VCaP (cell line): Measurements from ENCODE around the gene CRYBG2.

Experiments
- H3K27ac ChIP-seq: fragments of 450-650 bp; 2 replicates; pipeline ENCODE4 v1.5.1; 2017
- TF ChIP-seq, protein P1 (sequence below): fragments of 450-650 bp; conservative IDR thresholded peaks from 2 replicates; pipeline ENCODE4 v1.5.1; 2017; ENCODE audit warnings: mild to moderate bottlenecking, moderate library complexity

CRYBG2 gene, protein sequence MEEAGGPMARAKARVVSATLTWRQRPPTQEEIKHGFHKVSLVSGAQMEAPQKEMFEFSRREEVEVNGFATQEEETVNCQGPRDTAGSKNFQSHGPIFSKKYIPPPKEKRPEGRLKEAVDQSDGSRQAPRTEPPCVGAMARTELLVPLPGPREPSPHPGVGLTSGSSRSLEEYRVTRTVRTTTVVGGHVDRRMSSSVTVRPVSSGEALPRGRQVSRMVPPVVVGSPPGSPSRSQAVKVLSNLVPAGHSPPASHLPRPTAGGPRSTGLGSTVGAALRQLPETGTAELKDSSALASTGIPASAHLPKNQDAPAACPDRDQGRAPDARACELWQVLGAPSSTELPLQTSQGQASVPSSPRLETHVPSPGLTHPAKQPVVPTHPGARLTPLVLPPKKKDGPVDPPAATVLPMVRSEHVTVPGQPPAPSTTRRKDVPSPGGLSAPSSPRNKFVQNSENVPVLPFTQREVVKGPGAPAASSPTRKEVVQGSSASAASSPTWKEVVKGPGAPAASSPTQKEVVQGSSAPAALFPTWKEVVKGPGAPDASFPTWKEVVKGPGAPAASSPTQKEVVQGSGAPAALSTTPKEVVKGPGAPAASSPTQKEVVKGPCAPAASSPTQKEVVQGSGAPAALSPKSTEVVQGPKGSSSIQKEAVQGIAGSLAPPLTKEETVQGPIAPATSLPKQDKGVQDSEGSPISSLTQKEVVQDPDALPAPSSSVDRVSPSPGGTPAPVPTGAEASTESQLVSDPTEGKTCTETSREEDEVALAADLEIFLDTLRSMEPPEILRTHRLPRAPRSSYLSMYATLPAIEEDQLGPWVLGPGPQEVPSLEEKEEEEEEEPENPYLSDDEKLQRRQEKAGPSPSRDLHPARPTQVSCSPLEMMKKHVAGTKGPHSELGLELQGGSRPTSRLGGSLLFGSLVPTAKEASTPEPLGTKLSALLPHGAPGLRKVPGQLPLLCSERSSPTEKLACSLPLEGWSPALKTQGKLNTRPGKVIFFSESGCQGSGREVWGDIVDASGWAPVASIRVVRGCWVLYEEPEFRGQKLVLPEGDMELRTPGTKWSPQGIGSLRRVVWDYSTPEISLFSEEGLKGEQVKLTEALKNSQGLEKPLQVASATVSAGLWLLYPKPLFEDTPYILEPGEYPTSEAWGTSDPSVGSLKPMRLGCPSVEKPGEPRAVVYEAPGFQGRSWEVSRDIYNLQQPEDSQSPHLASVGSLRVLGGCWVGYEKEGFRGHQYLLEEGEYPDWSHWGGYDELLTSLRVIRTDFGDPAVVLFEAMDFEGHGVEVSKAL (N-terminal part only)

DNA sequence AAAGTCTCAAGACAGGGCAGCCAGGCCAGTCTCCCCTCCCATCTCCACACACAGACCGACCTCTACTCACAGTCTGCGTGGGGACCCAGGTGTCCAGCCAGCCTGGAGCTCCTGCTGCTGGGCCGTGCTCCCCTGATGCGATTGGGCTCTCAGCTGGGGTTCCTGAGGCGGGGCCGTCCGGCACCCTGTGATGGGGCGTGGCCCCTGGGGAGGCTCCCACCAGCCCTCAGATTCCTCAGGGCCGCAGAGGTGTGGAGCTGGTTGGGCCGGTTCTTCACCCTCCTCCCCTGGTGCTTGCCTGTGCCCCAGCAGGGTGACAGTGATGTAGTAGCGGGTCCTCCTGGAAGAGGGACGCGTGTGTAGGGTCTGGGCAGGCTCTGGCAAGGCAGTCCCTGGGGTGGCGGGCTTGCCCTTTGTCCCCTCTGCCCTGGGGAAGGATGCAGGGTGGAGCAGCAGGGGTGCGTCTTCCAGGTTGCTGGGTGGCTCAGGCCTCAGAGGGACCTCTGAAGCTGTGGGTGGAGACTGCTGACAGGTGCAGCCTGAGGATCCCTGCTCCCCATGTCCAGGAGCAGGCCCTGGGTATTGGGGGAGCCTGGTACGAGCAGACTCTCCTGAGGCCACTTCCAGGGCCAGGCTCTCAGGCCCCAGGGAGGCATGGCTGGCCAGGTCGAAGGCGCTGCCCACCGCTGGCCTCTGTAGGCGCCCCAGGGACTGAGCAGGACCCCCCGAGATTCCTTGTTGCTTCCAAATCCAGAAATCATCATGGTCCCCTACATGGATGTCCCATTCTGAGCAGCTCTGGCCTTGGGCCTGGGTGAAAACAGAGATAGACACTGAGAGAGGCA is at the start of gene CRYBG2:
CRYBG2 (minus strand) TSS at position 155 of the 845 bp plus-strand sequence. CDS start 7,473 bp downstream, outside the sequence.
- TF ChIP-seq, protein P1, sequence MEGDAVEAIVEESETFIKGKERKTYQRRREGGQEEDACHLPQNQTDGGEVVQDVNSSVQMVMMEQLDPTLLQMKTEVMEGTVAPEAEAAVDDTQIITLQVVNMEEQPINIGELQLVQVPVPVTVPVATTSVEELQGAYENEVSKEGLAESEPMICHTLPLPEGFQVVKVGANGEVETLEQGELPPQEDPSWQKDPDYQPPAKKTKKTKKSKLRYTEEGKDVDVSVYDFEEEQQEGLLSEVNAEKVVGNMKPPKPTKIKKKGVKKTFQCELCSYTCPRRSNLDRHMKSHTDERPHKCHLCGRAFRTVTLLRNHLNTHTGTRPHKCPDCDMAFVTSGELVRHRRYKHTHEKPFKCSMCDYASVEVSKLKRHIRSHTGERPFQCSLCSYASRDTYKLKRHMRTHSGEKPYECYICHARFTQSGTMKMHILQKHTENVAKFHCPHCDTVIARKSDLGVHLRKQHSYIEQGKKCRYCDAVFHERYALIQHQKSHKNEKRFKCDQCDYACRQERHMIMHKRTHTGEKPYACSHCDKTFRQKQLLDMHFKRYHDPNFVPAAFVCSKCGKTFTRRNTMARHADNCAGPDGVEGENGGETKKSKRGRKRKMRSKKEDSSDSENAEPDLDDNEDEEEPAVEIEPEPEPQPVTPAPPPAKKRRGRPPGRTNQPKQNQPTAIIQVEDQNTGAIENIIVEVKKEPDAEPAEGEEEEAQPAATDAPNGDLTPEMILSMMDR = no peak
- peak within 1 kb of the TSS; percentile 53; the same call in 1 of the 2 replicates for H3K27ac ChIP-seq

DNA sequence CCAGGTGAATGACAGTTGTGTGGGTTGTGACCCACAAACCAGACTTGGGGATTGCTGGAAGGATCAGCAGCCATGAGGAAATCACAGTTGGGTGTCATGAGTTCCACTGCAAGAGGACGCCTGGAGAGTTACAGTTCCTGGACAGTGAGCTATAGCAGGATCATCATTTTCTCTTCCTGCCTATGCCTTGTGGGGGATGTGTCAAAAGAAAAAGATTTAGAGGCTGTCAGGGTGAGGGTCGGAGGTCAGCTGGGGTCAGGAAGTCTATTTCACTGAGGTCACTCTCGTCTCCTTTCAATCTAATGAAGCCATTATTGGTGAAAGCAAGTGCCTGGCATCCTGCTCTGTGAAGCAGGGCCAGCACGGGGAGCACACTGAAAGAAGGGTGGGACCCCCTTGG is 49.7 kb upstream of the CRYBG2 start:
- H3K27ac ChIP-seq = no peak overlapping the region
- TF ChIP-seq, protein P1 = no peak

DNA sequence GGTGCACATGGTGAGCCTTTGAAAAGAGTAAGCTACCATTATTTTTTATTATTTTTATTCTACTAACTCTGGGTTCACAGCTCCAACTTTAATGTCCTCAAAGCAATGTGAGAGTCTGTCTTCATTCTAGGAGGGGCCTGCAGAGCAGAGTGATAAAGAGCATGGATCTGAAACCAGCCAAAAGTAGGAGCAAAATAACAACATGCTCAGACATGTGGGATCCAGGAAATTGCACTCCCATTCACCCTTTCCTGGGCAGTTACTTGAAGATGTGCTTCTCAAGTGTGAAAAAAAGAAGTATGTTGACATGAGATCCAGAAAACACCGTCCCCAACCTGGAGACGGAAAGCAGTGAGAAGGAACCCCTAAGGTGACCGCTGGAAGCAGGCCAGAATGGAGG is 48.0 kb upstream of the CRYBG2 start:
- TF ChIP-seq, protein P1 = no peak
- no peak overlapping the region for H3K27ac ChIP-seq

DNA sequence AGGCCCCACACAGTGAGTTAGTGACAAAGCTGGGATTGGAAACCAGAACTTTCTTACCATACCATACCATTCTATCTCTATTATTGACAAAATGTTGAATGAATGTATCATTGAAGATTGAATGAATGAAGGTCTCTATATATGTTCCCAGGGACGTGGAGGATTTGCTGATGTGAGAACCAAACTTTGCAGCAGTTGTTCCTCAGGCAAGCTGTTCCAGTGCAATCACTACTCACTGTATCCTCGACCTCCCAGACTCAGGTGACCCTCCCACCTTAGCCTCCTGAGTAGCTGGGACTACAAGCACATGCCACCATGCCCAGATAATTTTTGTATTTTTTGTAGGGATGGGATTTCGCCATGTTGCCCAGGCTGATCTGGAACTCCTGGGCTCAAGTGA is 45.1 kb upstream of the CRYBG2 start:
- TF ChIP-seq, protein P1 = no peak
- no peak overlapping the region for H3K27ac ChIP-seq

DNA sequence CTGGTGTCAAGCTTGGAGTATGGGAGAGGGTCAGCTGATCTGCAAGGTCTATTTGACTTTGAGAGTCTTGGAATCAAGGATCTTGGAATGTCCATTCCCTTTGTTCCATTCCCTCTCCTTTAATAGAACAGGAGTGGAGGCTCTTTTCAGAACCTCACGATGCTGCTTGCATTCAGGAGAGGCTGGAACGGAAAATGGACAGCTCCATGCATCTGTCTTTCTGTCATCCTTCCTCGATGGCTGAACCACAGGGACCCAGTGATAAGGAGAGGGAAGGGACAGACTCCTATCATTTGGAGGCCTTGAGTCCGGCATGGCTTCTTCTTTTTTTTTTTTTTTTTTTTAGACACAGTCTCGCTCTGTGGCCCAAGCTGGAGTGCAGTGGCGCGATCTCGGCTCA is 41.8 kb upstream of the CRYBG2 start:
- H3K27ac ChIP-seq = no peak overlapping the region
- TF ChIP-seq, protein P1 = no peak

DNA sequence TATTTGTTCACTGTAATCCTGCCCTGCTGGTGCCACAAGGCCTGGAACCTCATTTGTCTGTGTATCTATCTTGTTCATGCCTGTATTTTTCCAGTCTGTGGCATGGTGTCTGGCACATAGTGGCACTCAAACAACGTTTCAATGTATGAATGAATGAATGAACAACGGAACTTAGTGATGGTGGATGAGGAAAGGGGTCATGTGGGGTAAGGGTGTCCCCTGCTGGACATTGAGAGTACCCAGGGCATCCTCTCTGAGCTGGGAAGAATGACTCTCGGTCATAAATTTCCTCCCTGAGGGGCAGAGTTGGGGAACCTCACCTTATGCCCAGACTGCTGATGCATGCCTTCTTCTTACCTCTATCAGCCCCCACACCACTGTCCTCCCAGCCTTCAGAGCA is 37.5 kb upstream of the CRYBG2 start:
- H3K27ac ChIP-seq = peak overlapping the region; percentile 58
- TF ChIP-seq, protein P1 = peak; percentile 57
